ENCODE measurements around the gene ADCK1. TPM values are rescaled to one million over a fixed set of nuclear protein-coding genes. Genes with fewer than 3 reads are reported as not detected.

ADCK1 gene
- total and polyA plus RNA-seq, 2 donors (not counting 1 experiment from before 2014, with no cell fraction given), result 10.6 to 18.3 TPM

GRCh38 chr14:77906446-77906845 lies 106.5 kb downstream of the ADCK1 start:
- no peak overlapping the region for H2AFZ ChIP-seq (ENCODE audit: insufficient read depth, low read depth, low read length, poor library complexity, severe bottlenecking)
- no peaks in the 10 kb centered on the region for H3K27me3 ChIP-seq (replicated peaks in 1 of 4; ENCODE audit: control extremely low read depth in 1 of 4, control insufficient read depth in 3 of 4, insufficient read depth in 4 of 4, low read length in 3 of 4)
- ATAC-seq (ENCODE audit: low read depth) (no peak), DNase-seq (no peak)
- H3K27ac Mint-ChIP-seq, result no peak overlapping the region
- no peaks in the 10 kb centered on the region for H3K27me3 Mint-ChIP-seq
- intact Hi-C loops (cut with micrococcal nuclease), result no loop called here
- H3K36me3 ChIP-seq (replicated peaks in 1 of 2; ENCODE audit: control extremely low read depth in 1 of 2, control insufficient read depth in 1 of 2, extremely low read depth in 1 of 2, insufficient read depth in 2 of 2, low read length in 1 of 2), result no peaks in the 10 kb centered on the region
- POLR2A ChIA-PET, result no interaction called here
- H3K9me3 Mint-ChIP-seq (ENCODE audit: insufficient read depth), result no peaks in the 10 kb centered on the region
- H3K79me2 ChIP-seq (ENCODE audit: control insufficient read depth, insufficient read depth, low read length), result no peaks in the 10 kb centered on the region
- CTCF ChIA-PET, result no interaction called here
- WGBS (ENCODE audit: insufficient coverage), result no CpG with 5 or more reads among the region's 1 CpG
- no peak overlapping the region for H3K4me2 ChIP-seq (replicated peaks; ENCODE audit: low read depth, low read length, poor library complexity, severe bottlenecking)
- H3K4me1 ChIP-seq (ENCODE audit: control insufficient read depth in 2 of 2, insufficient read depth in 2 of 2, low read length in 2 of 2), result no peaks in the 10 kb centered on the region
- H3K9me3 ChIP-seq (ENCODE audit: control extremely low read depth in 1 of 3, control insufficient read depth in 2 of 3, insufficient read depth in 1 of 3, low read length in 2 of 3), result peaks cover 0 to 7% (median 3%) of the 10 kb centered on the region in 3 donors
- no peak overlapping the region for H3K9ac ChIP-seq (ENCODE audit: low read length)
- H3K27ac ChIP-seq (ENCODE audit: low read length in 2 of 2), result no peak overlapping the region
- H3K4me1 Mint-ChIP-seq, result peaks cover 3% of the 10 kb centered on the region
- H4K20me1 ChIP-seq (ENCODE audit: control insufficient read depth, insufficient read depth, low read length, poor library complexity, severe bottlenecking), result no peaks in the 10 kb centered on the region
- no peak overlapping the region for H3K4me3 Mint-ChIP-seq
- TF ChIP-seq EZH2 (IDR thresholded peaks at IDR 0.05; ENCODE audit: borderline replicate concordance, insufficient read depth, low read depth, low read length, poor library complexity, severe bottlenecking), result no peak
- TF ChIP-seq, protein P1, sequence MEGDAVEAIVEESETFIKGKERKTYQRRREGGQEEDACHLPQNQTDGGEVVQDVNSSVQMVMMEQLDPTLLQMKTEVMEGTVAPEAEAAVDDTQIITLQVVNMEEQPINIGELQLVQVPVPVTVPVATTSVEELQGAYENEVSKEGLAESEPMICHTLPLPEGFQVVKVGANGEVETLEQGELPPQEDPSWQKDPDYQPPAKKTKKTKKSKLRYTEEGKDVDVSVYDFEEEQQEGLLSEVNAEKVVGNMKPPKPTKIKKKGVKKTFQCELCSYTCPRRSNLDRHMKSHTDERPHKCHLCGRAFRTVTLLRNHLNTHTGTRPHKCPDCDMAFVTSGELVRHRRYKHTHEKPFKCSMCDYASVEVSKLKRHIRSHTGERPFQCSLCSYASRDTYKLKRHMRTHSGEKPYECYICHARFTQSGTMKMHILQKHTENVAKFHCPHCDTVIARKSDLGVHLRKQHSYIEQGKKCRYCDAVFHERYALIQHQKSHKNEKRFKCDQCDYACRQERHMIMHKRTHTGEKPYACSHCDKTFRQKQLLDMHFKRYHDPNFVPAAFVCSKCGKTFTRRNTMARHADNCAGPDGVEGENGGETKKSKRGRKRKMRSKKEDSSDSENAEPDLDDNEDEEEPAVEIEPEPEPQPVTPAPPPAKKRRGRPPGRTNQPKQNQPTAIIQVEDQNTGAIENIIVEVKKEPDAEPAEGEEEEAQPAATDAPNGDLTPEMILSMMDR (IDR thresholded peaks at IDR 0.05), result no peak
- H3K4me3 ChIP-seq (ENCODE audit: control extremely low read depth in 1 of 5, extremely low read depth in 1 of 5, insufficient read depth in 1 of 5, low read depth in 2 of 5, low read length in 4 of 5), result no peak overlapping the region

DNA sequence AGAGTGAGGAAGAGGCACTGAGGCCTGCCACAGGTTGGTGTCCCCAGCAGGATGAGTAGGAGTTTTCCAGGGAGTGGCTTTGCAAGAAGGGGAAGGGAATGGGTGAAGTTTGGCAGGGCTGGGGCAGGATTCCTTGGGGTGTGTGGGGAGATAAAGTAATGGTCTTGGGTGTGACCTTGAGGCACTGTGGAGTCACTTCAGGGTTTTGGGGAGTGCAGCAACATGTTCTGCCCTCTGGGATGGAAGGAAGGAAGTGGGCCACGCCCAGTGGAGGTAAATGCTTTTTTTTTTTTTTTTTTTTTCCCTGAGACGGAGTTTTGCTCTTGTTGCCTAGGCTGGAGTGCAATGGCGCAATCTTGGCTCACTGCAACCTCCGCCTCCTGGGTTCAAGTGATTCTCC lies 108.9 kb downstream of the ADCK1 start:
- H3K9ac ChIP-seq (ENCODE audit: low read length), result no peak overlapping the region
- ChIA-PET CTCF (no interaction called here), POLR2A (no interaction called here)
- H3K9me3 ChIP-seq (ENCODE audit: control extremely low read depth in 1 of 3, control insufficient read depth in 2 of 3, insufficient read depth in 1 of 3, low read length in 2 of 3), result peaks cover 0 to 7% (median 3%) of the 10 kb centered on the region in 3 donors
- ATAC-seq (ENCODE audit: low read depth), result no peak
- no peak overlapping the region for H3K4me2 ChIP-seq (replicated peaks; ENCODE audit: low read depth, low read length, poor library complexity, severe bottlenecking)
- no peaks in the 10 kb centered on the region for H3K79me2 ChIP-seq (ENCODE audit: control insufficient read depth, insufficient read depth, low read length)
- TF ChIP-seq, protein P1 (IDR thresholded peaks at IDR 0.05), result no peak
- no peak for TF ChIP-seq EZH2 (IDR thresholded peaks at IDR 0.05; ENCODE audit: borderline replicate concordance, insufficient read depth, low read depth, low read length, poor library complexity, severe bottlenecking)
- no peak overlapping the region for H3K4me3 Mint-ChIP-seq
- no peak overlapping the region for H3K27ac ChIP-seq (ENCODE audit: low read length in 2 of 2)
- no CpG with 5 or more reads among the region's 4 CpGs for WGBS (ENCODE audit: insufficient coverage)
- no peak for DNase-seq
- H3K27ac Mint-ChIP-seq, result no peak overlapping the region
- no peaks in the 10 kb centered on the region for H3K4me1 ChIP-seq (ENCODE audit: control insufficient read depth in 2 of 2, insufficient read depth in 2 of 2, low read length in 2 of 2)
- no peaks in the 10 kb centered on the region for H3K27me3 ChIP-seq (replicated peaks in 1 of 4; ENCODE audit: control extremely low read depth in 1 of 4, control insufficient read depth in 3 of 4, insufficient read depth in 4 of 4, low read length in 3 of 4)
- H3K36me3 ChIP-seq (replicated peaks in 1 of 2; ENCODE audit: control extremely low read depth in 1 of 2, control insufficient read depth in 1 of 2, extremely low read depth in 1 of 2, insufficient read depth in 2 of 2, low read length in 1 of 2), result no peaks in the 10 kb centered on the region
- no peaks in the 10 kb centered on the region for H3K9me3 Mint-ChIP-seq (ENCODE audit: insufficient read depth)
- no peaks in the 10 kb centered on the region for H4K20me1 ChIP-seq (ENCODE audit: control insufficient read depth, insufficient read depth, low read length, poor library complexity, severe bottlenecking)
- H3K4me1 Mint-ChIP-seq, result peaks cover 3% of the 10 kb centered on the region
- no peak overlapping the region for H2AFZ ChIP-seq (ENCODE audit: insufficient read depth, low read depth, low read length, poor library complexity, severe bottlenecking)
- intact Hi-C loops (cut with micrococcal nuclease), result no loop called here
- H3K4me3 ChIP-seq (ENCODE audit: control extremely low read depth in 1 of 5, extremely low read depth in 1 of 5, insufficient read depth in 1 of 5, low read depth in 2 of 5, low read length in 4 of 5), result no peak overlapping the region
- no peaks in the 10 kb centered on the region for H3K27me3 Mint-ChIP-seq

Measured in B cell (primary cell).